Thyroid gland (tissue), 4 donors: ENCODE results near the gene COL16A1.

ENCODE experiments used
- CTCF ChIP-seq, 6 experiments: fragments of 200-600 bp in 3 of 6; fragments of 450-650 bp in 3 of 6; sonication (generic) in 3 of 6; IDR thresholded peaks; one replicate each; pipeline ENCODE4 v1.5.1; 2016 to 2019; ENCODE audit warnings: antibody characterized with exemption in 6 of 6, mild to moderate bottlenecking in 2 of 6, inconsistent platforms in 1 of 6, moderate library complexity in 1 of 6
- POLR2A ChIP-seq, 2 donors: fragments of 450-650 bp; IDR thresholded peaks; one replicate each; pipeline ENCODE4 v1.6.1; 2017; ENCODE audit warnings: antibody characterized with exemption in 2 of 2, mild to moderate bottlenecking in 2 of 2, moderate library complexity in 1 of 2

- TF ChIP-seq CTCF (IDR thresholded peaks at IDR 0.05) (no peak), POLR2A (IDR thresholded peaks at IDR 0.05) (no peak)
Observed at GRCh38 chr1:31752258-31752657, 48.4 kb upstream of the COL16A1 start.
